Natural killer cell treated with Interleukin-12 subunit alpha and Interleukin-12 subunit beta and Interleukin-15 and Interleukin-18, amount 100 ng/mL, for 72 hours (primary cell): ENCODE results near the gene FBXL15. TPM values are rescaled to one million over a fixed set of nuclear protein-coding genes. Genes with fewer than 3 reads are reported as not detected.
"Not testable (repeated sequence)": the region's sequence is repeated elsewhere in the genome, so short reads cannot be mapped to it uniquely, and the experiment has no call there.

Source experiments
- ATAC-seq, 2 donors: fragments of 150-1000 bp; cut with Tn5 transposase in 1 of 2; sonication (Bioruptor Pico), chemical (Tn5 transposase) in 1 of 2; 2 replicates each; pipeline ENCODE4 v1.10.0; 2021
- DNase-seq: peaks from one replicate; pipeline ENCODE4 v3.0.0; 2022; ENCODE audit warnings: low spot score
- H3K27ac Mint-ChIP-seq, 2 donors: 1 replicate in 1 of 2; 2 replicates in 1 of 2; pipeline ENCODE4 v1.8.0; 2022; ENCODE audit warnings: mixed read lengths in 2 of 2, mild to moderate bottlenecking in 1 of 2, moderate library complexity in 1 of 2
- H3K27me3 Mint-ChIP-seq, 2 donors: 1 replicate in 1 of 2; 2 replicates in 1 of 2; pipeline ENCODE4 v1.8.0; 2022; ENCODE audit warnings: mixed read lengths in 2 of 2
- H3K36me3 Mint-ChIP-seq: one replicate; pipeline ENCODE4 v1.8.0; 2022; ENCODE audit warnings: mixed read lengths
- H3K4me1 Mint-ChIP-seq, 2 donors: 1 replicate in 1 of 2; 2 replicates in 1 of 2; pipeline ENCODE4 v1.8.0; 2022; ENCODE audit warnings: low read depth in 2 of 2, mixed read lengths in 2 of 2, mild to moderate bottlenecking in 1 of 2
- H3K4me3 Mint-ChIP-seq: one replicate; pipeline ENCODE4 v1.8.0; 2022; ENCODE audit warnings: mixed read lengths
- H3K9me3 Mint-ChIP-seq: 2 replicates; pipeline ENCODE4 v1.8.0; 2022; ENCODE audit warnings: mixed read lengths
- total RNA-seq, 2 donors: library from RNA; stranded (reverse); gene quantifications; one replicate each; pipeline ENCODE4 v1.2.3, GENCODE V29; 2022

The FBXL15 gene
- total RNA-seq, 2 donors from 2014 or later: 22.0 to 23.7 TPM

- H3K36me3 Mint-ChIP-seq, ATAC-seq, H3K4me3 Mint-ChIP-seq, H3K9me3 Mint-ChIP-seq, H3K27ac Mint-ChIP-seq, DNase-seq, H3K27me3 Mint-ChIP-seq: not testable (repeated sequence)
- H3K4me1 Mint-ChIP-seq: peaks cover 14 to 18% of the 10 kb centered on the region in 2 donors
These were observed 34.2 kb downstream of the FBXL15 start for GRCh38 chr10:102454662-102455487.

- DNase-seq (no peak), ATAC-seq (no peak)
- peaks cover 7% of the 10 kb centered on the region for H3K36me3 Mint-ChIP-seq
- H3K27me3 Mint-ChIP-seq: no peaks in the 10 kb centered on the region
- peak overlapping the region in 1 of 2 donors; percentile 33 for H3K27ac Mint-ChIP-seq
- H3K4me3 Mint-ChIP-seq: no peak overlapping the region
- no peaks in the 10 kb centered on the region for H3K9me3 Mint-ChIP-seq
- H3K4me1 Mint-ChIP-seq: peaks cover 19 to 20% of the 10 kb centered on the region in 2 donors
These were observed 35.3 kb downstream of the FBXL15 start for GRCh38 chr10:102455893-102456471.

- Mint-ChIP-seq H3K4me1 (peaks cover 26 to 32% of the 10 kb centered on the region in 2 donors), H3K27ac (no peak overlapping the region), H3K9me3 (no peaks in the 10 kb centered on the region), H3K27me3 (no peaks in the 10 kb centered on the region), H3K4me3 (no peak overlapping the region), H3K36me3 (peaks cover 6% of the 10 kb centered on the region)
- no peak for ATAC-seq
- DNase-seq: no peak
These were observed 37.0 kb downstream of the FBXL15 start for GRCh38 chr10:102457591-102458150.

- Mint-ChIP-seq H3K27me3 (no peaks in the 10 kb centered on the region), H3K27ac (peak overlapping the region in 1 of 2 donors; percentile 6), H3K4me1 (peaks cover 25 to 28% of the 10 kb centered on the region in 2 donors), H3K4me3 (no peak overlapping the region), H3K36me3 (no peaks in the 10 kb centered on the region), H3K9me3 (no peaks in the 10 kb centered on the region)
- DNase-seq (no peak), ATAC-seq (no peak)
These were observed 38.0 kb downstream of the FBXL15 start for GRCh38 chr10:102458656-102459055.

GRCh38 chr10:102460836-102461186, 40.2 kb downstream of the FBXL15 start:
- Mint-ChIP-seq H3K9me3 (no peaks in the 10 kb centered on the region), H3K36me3 (no peaks in the 10 kb centered on the region), H3K27ac (peak overlapping the region; percentile 89 to 94), H3K27me3 (no peaks in the 10 kb centered on the region), H3K4me1 (peaks cover 25 to 28% of the 10 kb centered on the region in 2 donors), H3K4me3 (peak overlapping the region; percentile 95)
- ATAC-seq: peak; percentile 39 to 63
- no peak for DNase-seq

- H3K27ac Mint-ChIP-seq: peak overlapping the region; percentile 89 to 94
- no peaks in the 10 kb centered on the region for H3K36me3 Mint-ChIP-seq
- H3K27me3 Mint-ChIP-seq: no peaks in the 10 kb centered on the region
- H3K4me3 Mint-ChIP-seq: peak overlapping the region; percentile 95
- DNase-seq: peak; percentile 97
- H3K9me3 Mint-ChIP-seq: no peaks in the 10 kb centered on the region
- peak; percentile 98 for ATAC-seq
- H3K4me1 Mint-ChIP-seq: peaks cover 25 to 28% of the 10 kb centered on the region in 2 donors
These were observed 40.8 kb downstream of the FBXL15 start for GRCh38 chr10:102461187-102462054.

- Mint-ChIP-seq H3K27me3 (no peaks in the 10 kb centered on the region), H3K4me3 (peak overlapping the region; percentile 95), H3K9me3 (no peaks in the 10 kb centered on the region), H3K4me1 (peaks cover 28% of the 10 kb centered on the region in 2 donors), H3K27ac (peak overlapping the region in 1 of 2 donors; percentile 25), H3K36me3 (no peaks in the 10 kb centered on the region)
- DNase-seq: no peak
- no peak for ATAC-seq
These were observed 41.9 kb downstream of the FBXL15 start for GRCh38 chr10:102462512-102463054.

GRCh38 chr10:102463983-102464382, 43.3 kb downstream of the FBXL15 start:
- DNase-seq (no peak), ATAC-seq (no peak)
- H3K9me3 Mint-ChIP-seq: no peaks in the 10 kb centered on the region
- peaks cover 30 to 31% of the 10 kb centered on the region in 2 donors for H3K4me1 Mint-ChIP-seq
- H3K36me3 Mint-ChIP-seq: no peaks in the 10 kb centered on the region
- H3K27ac Mint-ChIP-seq: no peak overlapping the region
- H3K4me3 Mint-ChIP-seq: no peak overlapping the region
- no peaks in the 10 kb centered on the region for H3K27me3 Mint-ChIP-seq

GRCh38 chr10:102465466-102465865, 44.8 kb downstream of the FBXL15 start:
- Mint-ChIP-seq H3K27ac (peak overlapping the region in 1 of 2 donors; percentile 27), H3K4me1 (peaks cover 31 to 35% of the 10 kb centered on the region in 2 donors), H3K27me3 (no peaks in the 10 kb centered on the region), H3K36me3 (no peaks in the 10 kb centered on the region), H3K4me3 (no peak overlapping the region), H3K9me3 (no peaks in the 10 kb centered on the region)
- DNase-seq (no peak), ATAC-seq (no peak)

- Mint-ChIP-seq H3K36me3 (no peaks in the 10 kb centered on the region), H3K4me1 (peaks cover 14 to 18% of the 10 kb centered on the region in 2 donors), H3K27me3 (no peaks in the 10 kb centered on the region), H3K9me3 (no peaks in the 10 kb centered on the region), H3K4me3 (no peak overlapping the region), H3K27ac (no peak overlapping the region)
- ATAC-seq (no peak), DNase-seq (no peak)
These were observed 46.7 kb downstream of the FBXL15 start for GRCh38 chr10:102467318-102467717.

GRCh38 chr10:102467971-102468438, 47.4 kb downstream of the FBXL15 start:
- ATAC-seq (no peak), DNase-seq (no peak)
- H3K36me3 Mint-ChIP-seq: no peaks in the 10 kb centered on the region

GRCh38 chr10:102468683-102469082, 48.0 kb downstream of the FBXL15 start:
- peak overlapping the region in 1 of 2 donors; percentile 70 for H3K27ac Mint-ChIP-seq
- no peaks in the 10 kb centered on the region for H3K27me3 Mint-ChIP-seq
- peaks cover 8 to 18% of the 10 kb centered on the region in 2 donors for H3K4me1 Mint-ChIP-seq
- no peaks in the 10 kb centered on the region for H3K36me3 Mint-ChIP-seq
- no peaks in the 10 kb centered on the region for H3K9me3 Mint-ChIP-seq
- H3K4me3 Mint-ChIP-seq: no peak overlapping the region
- DNase-seq: no peak
- peak in 1 of 2 donors; percentile 13 for ATAC-seq

More at GRCh38 chr10:102467971-102468438, 47.4 kb downstream of the FBXL15 start:
- peaks cover 8 to 15% of the 10 kb centered on the region in 2 donors for H3K4me1 Mint-ChIP-seq
- H3K27ac Mint-ChIP-seq: no peak overlapping the region
- no peaks in the 10 kb centered on the region for H3K27me3 Mint-ChIP-seq
- no peak overlapping the region for H3K4me3 Mint-ChIP-seq
- H3K9me3 Mint-ChIP-seq: no peaks in the 10 kb centered on the region
